T-cell (primary cell): Measurements from ENCODE around the gene VANGL1. TPM values are rescaled to one million over a fixed set of nuclear protein-coding genes. Genes with fewer than 3 reads are reported as not detected.

ENCODE experiments used
- ATAC-seq, 4 experiments: fragments of 200-7000 bp in 3 of 4; fragments of 150-1000 bp in 1 of 4; cut with Tn5 transposase; replicated peaks in 1 of 4; 1 replicate in 3 of 4; 2 replicates in 1 of 4; pipeline ENCODE4 v1.10.0; 2021; ENCODE audit warnings: moderate library complexity in 3 of 4, mild to moderate bottlenecking in 2 of 4, moderate number of reproducible peaks in 1 of 4
- CTCF ChIA-PET, 2 donors: fragments of 300-600 bp; sonication (Branson Sonifier 250); formaldehyde crosslinking; loops; one replicate each; lab custom pipeline; 2022; ENCODE audit warnings: antibody characterized with exemption in 2 of 2; lab: Charles Lee
- POLR2A ChIA-PET, 2 donors: fragments of 300-600 bp; sonication (Branson Sonifier 250); formaldehyde crosslinking; loops; one replicate each; lab custom pipeline; 2022; ENCODE audit warnings: antibody characterized with exemption in 2 of 2; lab: Charles Lee
- DNase-seq, 35 experiments: peaks; one replicate each; pipeline versions ENCODE4 v3.0.0 to v3.0.0-alpha.2; 2013 to 2023
- H3K27ac ChIP-seq: one replicate; pipeline ENCODE4 v1.5.1; 2013; ENCODE audit warnings: low read length
- H3K27me3 ChIP-seq, 2 experiments: replicated peaks in 1 of 2; 1 replicate in 1 of 2; 2 replicates in 1 of 2; pipeline versions ENCODE4 v1.6.1 to v1.7.0; 2013; ENCODE audit warnings: low read length in 1 of 2, mixed read lengths in 1 of 2; ENCODE audit not compliant: control insufficient read depth in 2 of 2, insufficient read depth in 2 of 2; ENCODE audit errors: extremely low read depth in 1 of 2
- H3K36me3 ChIP-seq, 2 donors: 1 replicate in 1 of 2; 2 replicates in 1 of 2; pipeline versions ENCODE4 v1.6.1 to v1.7.0; 2013; ENCODE audit warnings: low read length in 1 of 2; ENCODE audit not compliant: control insufficient read depth in 2 of 2, insufficient read depth in 1 of 2; ENCODE audit errors: extremely low read depth in 1 of 2
- H3K4me1 ChIP-seq, 2 experiments: 1 replicate in 1 of 2; 2 replicates in 1 of 2; pipeline versions ENCODE4 v1.6.1 to v1.7.0; 2013; ENCODE audit warnings: low read length in 2 of 2, mixed read lengths in 1 of 2; ENCODE audit not compliant: insufficient read depth in 2 of 2, control insufficient read depth in 1 of 2; ENCODE audit errors: extremely low read depth in 1 of 2
- H3K4me3 ChIP-seq, 2 donors: 1 replicate in 1 of 2; 2 replicates in 1 of 2; pipeline versions ENCODE4 v1.5.1 to v1.7.0; 2013; ENCODE audit warnings: mild to moderate bottlenecking in 2 of 2, low read length in 1 of 2, moderate library complexity in 1 of 2; ENCODE audit not compliant: control insufficient read depth in 1 of 2; ENCODE audit errors: extremely low read depth in 1 of 2
- H3K9me3 ChIP-seq: 2 replicates; pipeline ENCODE4 v1.7.0; 2013
- H3K27ac Mint-ChIP-seq, 2 donors: one replicate each; pipeline ENCODE4 v1.8.0; 2020 to 2021; ENCODE audit warnings: mild to moderate bottlenecking in 2 of 2, mixed read lengths in 2 of 2
- H3K27me3 Mint-ChIP-seq, 2 donors: one replicate each; pipeline ENCODE4 v1.8.0; 2021 to 2022; ENCODE audit warnings: mixed read lengths in 2 of 2
- H3K36me3 Mint-ChIP-seq: one replicate; pipeline ENCODE4 v1.8.0; 2021; ENCODE audit warnings: mixed read lengths
- H3K4me1 Mint-ChIP-seq, 3 donors: one replicate each; pipeline ENCODE4 v1.8.0; 2020 to 2022; ENCODE audit warnings: mixed read lengths in 3 of 3, mild to moderate bottlenecking in 1 of 3
- H3K4me3 Mint-ChIP-seq, 3 donors: one replicate each; pipeline ENCODE4 v1.8.0; 2020 to 2022; ENCODE audit warnings: mild to moderate bottlenecking in 3 of 3, mixed read lengths in 3 of 3, moderate library complexity in 3 of 3
- H3K9me3 Mint-ChIP-seq, 3 donors: one replicate each; pipeline ENCODE4 v1.8.0; 2020 to 2022; ENCODE audit warnings: mixed read lengths in 3 of 3
- WGBS: methylation state at CpG from one replicate; pipeline ENCODE4 v1.1.5; 2013; ENCODE audit warnings: missing lambda C conversion rate; ENCODE audit not compliant: insufficient coverage; 5-methylcytosine and 5-hydroxymethylcytosine counted together
- total RNA-seq, 35 experiments: library from RNA in 6 of 35; stranded (reverse) in 6 of 35; fragments of 120-200 nt in 1 of 35; gene quantifications; one replicate each; pipeline versions ENCODE4 v1.2.1 to v1.2.4 and lab custom pipeline; 2013 to 2026

The VANGL1 gene
- total RNA-seq, 5 donors from 2014 or later (not counting 1 experiment from before 2014, with no cell fraction given) = 1.7 to 2.5 (median 2.4) TPM

- CTCF ChIA-PET = no interaction called here
- POLR2A ChIA-PET = no interaction called here
- Histone ChIP-seq H3K36me3 (no peaks in the 10 kb centered on the region), H3K27ac (no peak overlapping the region), H3K27me3 (no peaks in the 10 kb centered on the region), H3K4me3 (no peak overlapping the region), H3K9me3 (no peaks in the 10 kb centered on the region), H3K4me1 (peaks cover 8 to 16% of the 10 kb centered on the region in 2 experiments)
- no peak for ATAC-seq
- no peak overlapping the region for H3K4me3 Mint-ChIP-seq
- no peak for DNase-seq
- H3K27ac Mint-ChIP-seq = no peak overlapping the region
- no CpG with 5 or more reads among the region's 2 CpGs for whole genome bisulfite sequencing
- H3K36me3 Mint-ChIP-seq = no peaks in the 10 kb centered on the region
- peaks cover 2 to 8% (median 4%) of the 10 kb centered on the region in 3 donors for H3K4me1 Mint-ChIP-seq
- H3K27me3 Mint-ChIP-seq = peaks cover 0 to 2% of the 10 kb centered on the region in 2 donors
- no peaks in the 10 kb centered on the region for H3K9me3 Mint-ChIP-seq
These were observed 10.5 kb downstream of the VANGL1 start for GRCh38 chr1:115652236-115652788.

- no peak for ATAC-seq
- Histone ChIP-seq H3K36me3 (no peaks in the 10 kb centered on the region), H3K9me3 (no peaks in the 10 kb centered on the region), H3K27me3 (no peaks in the 10 kb centered on the region), H3K27ac (no peak overlapping the region), H3K4me1 (no peaks in the 10 kb centered on the region), H3K4me3 (no peak overlapping the region)
- peaks cover 2 to 8% (median 4%) of the 10 kb centered on the region in 3 donors for H3K4me1 Mint-ChIP-seq
- 100% methylated on average over 2 of the region's 3 CpGs for WGBS
- ChIA-PET CTCF (interaction anchor here in 1 of 2 donors (1.2 kb wide), 1 partner anchor 52 kb away, joined by 3 read pairs; no protein-coding TSS in a partner anchor), POLR2A (no interaction called here)
- DNase-seq = no peak
- peaks cover 0 to 2% of the 10 kb centered on the region in 2 donors for H3K27me3 Mint-ChIP-seq
- H3K9me3 Mint-ChIP-seq = no peaks in the 10 kb centered on the region
- H3K27ac Mint-ChIP-seq = no peak overlapping the region
- H3K36me3 Mint-ChIP-seq = no peaks in the 10 kb centered on the region
- H3K4me3 Mint-ChIP-seq = no peak overlapping the region
These were observed 12.4 kb downstream of the VANGL1 start for GRCh38 chr1:115654125-115654524.

GRCh38 chr1:115654663-115655305, 13.0 kb downstream of the VANGL1 start:
- 66% methylated on average over 6 of the region's 14 CpGs for WGBS
- Mint-ChIP-seq H3K9me3 (no peaks in the 10 kb centered on the region), H3K4me3 (no peak overlapping the region), H3K4me1 (peaks cover 2 to 8% (median 4%) of the 10 kb centered on the region in 3 donors), H3K27ac (no peak overlapping the region), H3K27me3 (peaks cover 0 to 2% of the 10 kb centered on the region in 2 donors), H3K36me3 (peaks cover 1% of the 10 kb centered on the region)
- no peaks in the 10 kb centered on the region for H3K9me3 ChIP-seq
- ChIA-PET POLR2A (no interaction called here), CTCF (interaction anchor here in 1 of 2 donors (1.2 kb wide), 1 partner anchor 51 kb away, joined by 3 read pairs; no protein-coding TSS in a partner anchor)
- H3K27ac ChIP-seq = no peak overlapping the region
- no peaks in the 10 kb centered on the region for H3K36me3 ChIP-seq
- ATAC-seq (no peak), DNase-seq (no peak)
- no peak overlapping the region for H3K4me3 ChIP-seq
- H3K4me1 ChIP-seq = no peaks in the 10 kb centered on the region
- no peaks in the 10 kb centered on the region for H3K27me3 ChIP-seq

- Histone ChIP-seq H3K27me3 (no peaks in the 10 kb centered on the region), H3K9me3 (no peaks in the 10 kb centered on the region), H3K4me3 (no peak overlapping the region), H3K27ac (no peak overlapping the region), H3K36me3 (no peaks in the 10 kb centered on the region), H3K4me1 (no peaks in the 10 kb centered on the region)
- H3K4me1 Mint-ChIP-seq = peaks cover 2 to 8% (median 4%) of the 10 kb centered on the region in 3 donors
- no peak overlapping the region for H3K4me3 Mint-ChIP-seq
- ChIA-PET CTCF (no interaction called here), POLR2A (no interaction called here)
- no peak for DNase-seq
- no peaks in the 10 kb centered on the region for H3K9me3 Mint-ChIP-seq
- WGBS = 66% methylated on average over 7 of the region's 7 CpGs
- peaks cover 2% of the 10 kb centered on the region for H3K36me3 Mint-ChIP-seq
- ATAC-seq = peak in 2 of 4 experiments; percentile 43 to 44
- peaks cover 0 to 2% of the 10 kb centered on the region in 2 donors for H3K27me3 Mint-ChIP-seq
- no peak overlapping the region for H3K27ac Mint-ChIP-seq
These were observed 13.5 kb downstream of the VANGL1 start for GRCh38 chr1:115655306-115655663.

- CTCF ChIA-PET = no interaction called here
These were observed 14.1 kb downstream of the VANGL1 start for GRCh38 chr1:115655916-115656315.

GRCh38 chr1:115656461-115657077, 14.8 kb downstream of the VANGL1 start:
- H3K4me3 Mint-ChIP-seq = no peak overlapping the region
- H3K4me3 ChIP-seq = no peak overlapping the region
- no peak overlapping the region for H3K27ac ChIP-seq
- DNase-seq = no peak
- H3K9me3 Mint-ChIP-seq = no peaks in the 10 kb centered on the region
- peaks cover 2% of the 10 kb centered on the region for H3K36me3 Mint-ChIP-seq
- H3K4me1 ChIP-seq = no peaks in the 10 kb centered on the region
- ATAC-seq = no peak
- WGBS = 81% methylated on average over 5 of the region's 5 CpGs
- H3K27me3 Mint-ChIP-seq = peaks cover 0 to 2% of the 10 kb centered on the region in 2 donors
- no peaks in the 10 kb centered on the region for H3K27me3 ChIP-seq
- H3K9me3 ChIP-seq = no peaks in the 10 kb centered on the region
- peaks cover 2 to 8% (median 4%) of the 10 kb centered on the region in 3 donors for H3K4me1 Mint-ChIP-seq
- POLR2A ChIA-PET = interaction anchor here in 1 of 2 donors (0.6 kb wide), 1 partner anchor 26 kb away, joined by 3 read pairs; no protein-coding TSS in a partner anchor
- CTCF ChIA-PET = no interaction called here
- no peak overlapping the region for H3K27ac Mint-ChIP-seq
- peaks cover 2% of the 10 kb centered on the region in 2 donors for H3K36me3 ChIP-seq

More at GRCh38 chr1:115655916-115656315, 14.1 kb downstream of the VANGL1 start:
- WGBS = no CpG with 5 or more reads among the region's 4 CpGs
- Mint-ChIP-seq H3K36me3 (peaks cover 2% of the 10 kb centered on the region), H3K27ac (no peak overlapping the region), H3K9me3 (no peaks in the 10 kb centered on the region), H3K4me3 (no peak overlapping the region), H3K27me3 (peaks cover 0 to 2% of the 10 kb centered on the region in 2 donors), H3K4me1 (peaks cover 2 to 8% (median 4%) of the 10 kb centered on the region in 3 donors)
- Histone ChIP-seq H3K4me1 (no peaks in the 10 kb centered on the region), H3K27me3 (no peaks in the 10 kb centered on the region), H3K27ac (no peak overlapping the region), H3K36me3 (peaks cover 2% of the 10 kb centered on the region in 2 donors), H3K4me3 (no peak overlapping the region), H3K9me3 (no peaks in the 10 kb centered on the region)
- POLR2A ChIA-PET = no interaction called here
- ATAC-seq (peak in 1 of 4 experiments; percentile 36), DNase-seq (no peak)
